AG04450 (cell line): ENCODE measurements around the gene EEF2KMT. TPM values are rescaled to one million over a fixed set of nuclear protein-coding genes. Genes with fewer than 3 reads are reported as not detected.

Experiments
- CTCF ChIA-PET: fragments of 300-600, 350-600 bp; formaldehyde crosslinking; extraction: SDS; loops from one replicate; lab custom pipeline; 2022; ENCODE audit warnings: antibody characterized with exemption, inconsistent platforms; lab: Charles Lee
- POLR2A ChIA-PET: fragments of 350-600 bp; formaldehyde crosslinking; extraction: SDS; loops from one replicate; lab custom pipeline; 2021; ENCODE audit warnings: antibody characterized with exemption, inconsistent platforms; lab: Yijun Ruan, JAX
- DNase-seq: peaks from one replicate; pipeline ENCODE4 v3.0.0-alpha.2; 2011; ENCODE audit warnings: low read depth, low spot score
- H3K27ac ChIP-seq: one replicate; pipeline ENCODE4 v1.5.1; 2012; ENCODE audit warnings: low read depth, low read length, control low read depth
- H3K27me3 ChIP-seq: one replicate; pipeline ENCODE4 v1.6.0; 2012; ENCODE audit warnings: low read length; ENCODE audit not compliant: control insufficient read depth, insufficient read depth
- H3K4me3 ChIP-seq: 2 replicates; pipeline ENCODE4 v1.5.1; 2011; ENCODE audit warnings: mild to moderate bottlenecking, low read depth, low read length, control low read depth
- H3K9me3 ChIP-seq: 2 replicates; pipeline ENCODE4 v1.5.1; 2012; ENCODE audit warnings: low read length; ENCODE audit not compliant: control insufficient read depth, insufficient read depth
- CTCF ChIP-seq: IDR thresholded peaks from 2 replicates; pipeline ENCODE4 v1.5.1; 2011; ENCODE audit warnings: low read depth, low read length, control low read depth, inconsistent platforms
- polyA plus RNA-seq: library from polyadenylated mRNA; depleted of rRNA; stranded (reverse); fragments of >200 nt; gene quantifications from 2 replicates; pipeline ENCODE4 v1.2.3, GENCODE V29; 2011

Gene EEF2KMT
- polyA plus RNA-seq, 1 experiment = 6.1 TPM

GRCh38 chr16:5073279-5073629, 24.3 kb downstream of the EEF2KMT start:
- no peak for DNase-seq
- CTCF ChIA-PET = no interaction called here
- no peaks in the 10 kb centered on the region for H3K9me3 ChIP-seq
- H3K4me3 ChIP-seq = no peak overlapping the region
- TF ChIP-seq CTCF = no peak
- no peaks in the 10 kb centered on the region for H3K27me3 ChIP-seq
- POLR2A ChIA-PET = interaction anchor here (1.0 kb wide), 1 partner anchor 223 kb away, joined by 3 read pairs; no protein-coding TSS in a partner anchor
- H3K27ac ChIP-seq = no peak overlapping the region

GRCh38 chr16:5072334-5073278, 25.0 kb downstream of the EEF2KMT start:
- no peaks in the 10 kb centered on the region for H3K27me3 ChIP-seq
- CTCF ChIA-PET = interaction anchor here (1.1 kb wide), 1 partner anchor 12 kb away, joined by 5 read pairs; no protein-coding TSS in a partner anchor
- no peak for DNase-seq

GRCh38 chr16:5071681-5072333, 25.8 kb downstream of the EEF2KMT start, which contains the start of gene ALG1:
TSS of gene ALG1 (plus strand) at chr16:5071843. CDS start at chr16:5071850, 7 bp downstream.
- peak within 1 kb of the TSS; percentile 88 for H3K27ac ChIP-seq
- CTCF ChIA-PET = interaction anchor here (0.5 to 1.1 kb wide), 2 partner anchors 13 to 346 kb away, joined by 3 to 5 read pairs; no protein-coding TSS in a partner anchor
- peak; percentile 63 for DNase-seq
- H3K4me3 ChIP-seq = peak within 1 kb of the TSS; percentile 88
- POLR2A ChIA-PET = interaction anchor here (0.9 to 1.7 kb wide), 3 partner anchors 14 to 38 kb away, joined by 3 to 5 read pairs (median 3); partner anchors contain the start of gene NAGPA
- TF ChIP-seq CTCF = no peak
- H3K9me3 ChIP-seq = no peaks in the 10 kb centered on the region
- H3K27me3 ChIP-seq = no peaks in the 10 kb centered on the region

More at GRCh38 chr16:5072334-5073278, 25.0 kb downstream of the EEF2KMT start:
- POLR2A ChIA-PET = interaction anchor here (0.9 to 1.7 kb wide), 4 partner anchors 14 to 223 kb away, joined by 3 to 5 read pairs (median 3); partner anchors contain the start of gene NAGPA
- TF ChIP-seq CTCF = no peak
- H3K4me3 ChIP-seq = peak overlapping the region; percentile 88
- no peaks in the 10 kb centered on the region for H3K9me3 ChIP-seq
- peak overlapping the region; percentile 88 for H3K27ac ChIP-seq

GRCh38 chr16:5071341-5071680, 26.3 kb downstream of the EEF2KMT start:
- Histone ChIP-seq H3K9me3 (no peaks in the 10 kb centered on the region), H3K4me3 (peak overlapping the region; percentile 88), H3K27me3 (peaks cover 1% of the 10 kb centered on the region), H3K27ac (peak overlapping the region; percentile 88)
- ChIA-PET POLR2A (interaction anchor here (1.0 to 1.7 kb wide), 2 partner anchors 13 to 37 kb away, joined by 3 to 5 read pairs; partner anchors contain the start of gene NAGPA), CTCF (interaction anchor here (0.5 kb wide), 1 partner anchor 346 kb away, joined by 3 read pairs; no protein-coding TSS in a partner anchor)
- no peak for DNase-seq
- no peak for TF ChIP-seq CTCF
